Measurements from ENCODE around the gene ABLIM3. TPM values are rescaled to one million over a fixed set of nuclear protein-coding genes. Genes with fewer than 3 reads are reported as not detected.

The ABLIM3 gene
- total and polyA plus RNA-seq, 2 of the 13 experiments (the other 11 are each of a cell fraction or from before 2014, with no cell fraction given) = 0.53 to 6.3 TPM

DNA sequence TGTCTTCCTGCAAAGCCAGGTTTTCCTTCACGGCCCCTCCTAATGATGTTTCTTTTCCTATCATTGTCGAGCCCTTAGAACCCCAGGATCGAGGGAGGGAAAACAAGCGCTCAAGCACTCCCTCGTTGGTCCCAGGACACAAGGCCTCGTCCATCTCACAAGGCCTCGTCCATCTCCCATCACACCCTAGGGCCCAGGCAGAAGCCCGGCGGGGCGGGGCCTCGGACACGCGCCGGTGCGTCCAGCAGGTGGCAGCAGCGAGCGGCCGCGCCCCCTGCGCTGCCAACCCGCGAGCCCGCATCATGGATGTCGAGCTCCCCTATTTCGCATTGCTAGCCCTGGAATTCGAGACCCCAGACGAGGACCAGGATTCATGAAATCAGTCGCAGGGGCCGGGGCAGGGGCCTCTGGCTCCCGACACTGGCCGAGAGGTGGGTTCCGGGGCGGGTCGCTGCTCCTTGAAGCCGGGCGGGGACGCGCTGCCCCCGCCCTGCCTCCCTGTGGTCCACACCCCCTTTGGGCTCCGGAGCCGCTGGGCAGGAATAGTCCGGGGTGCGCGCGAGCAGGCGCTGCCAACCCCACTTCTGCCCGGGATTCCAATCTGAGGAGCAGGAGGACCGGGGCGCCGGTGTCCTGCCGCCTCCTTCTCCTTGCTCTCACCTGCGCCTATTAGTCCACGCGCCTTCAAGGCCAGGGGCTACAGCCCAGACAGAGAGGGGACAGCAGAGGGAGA is at the start of gene ABLIM3 (continued):
- TF ChIP-seq MYPOP (CRISPR knock-in tag; IDR thresholded peaks at IDR 0.05) (0 out of 2 replicates have a peak, but pooled peaks have one; percentile 56), ZNF800 (CRISPR knock-in tag; IDR thresholded peaks at IDR 0.05) (peak; percentile 73; the same call in 1 of the 2 replicates), ZNF121 (CRISPR knock-in tag; IDR thresholded peaks at IDR 0.05) (no peak), ZNF234 (CRISPR knock-in tag; conservative IDR thresholded peaks at IDR 0.05) (no peak), KLF12 (CRISPR knock-in tag; IDR thresholded peaks at IDR 0.05; ENCODE audit: borderline replicate concordance) (peak; percentile 89; the same call in 1 of the 2 replicates), ZSCAN12 (CRISPR knock-in tag; IDR thresholded peaks at IDR 0.05) (peak; percentile 85; the same call in 1 of the 2 replicates), HIC2 (CRISPR knock-in tag; IDR thresholded peaks at IDR 0.05; ENCODE audit: low read depth) (peak; percentile 58; the same call in 1 of the 2 replicates), SAP130 (CRISPR knock-in tag; IDR thresholded peaks at IDR 0.05; ENCODE audit: low read depth) (peak; percentile 37), NRL (CRISPR knock-in tag; IDR thresholded peaks at IDR 0.05; ENCODE audit: borderline replicate concordance) (peak; percentile 68; the same call in 1 of the 2 replicates), SP1 (IDR thresholded peaks at IDR 0.05) (no peak), SP1 (CRISPR knock-in tag; IDR thresholded peaks at IDR 0.05) (peak; percentile 89), MED13 (CRISPR knock-in tag; IDR thresholded peaks at IDR 0.05) (0 out of 2 replicates have a peak, but pooled peaks have one; percentile 26), ZNF547 (CRISPR knock-in tag; IDR thresholded peaks at IDR 0.05) (peak; percentile 84; the same call in 1 of the 2 replicates), ZNF430 (CRISPR knock-in tag; IDR thresholded peaks at IDR 0.05) (no peak), CHD4 (IDR thresholded peaks at IDR 0.05; ENCODE audit: borderline replicate concordance, low read length) (no peak), ZBTB42 (CRISPR knock-in tag; IDR thresholded peaks at IDR 0.05) (no peak), HDAC1 (CRISPR knock-in tag; IDR thresholded peaks at IDR 0.05) (peak; percentile 55), PHF20 (CRISPR knock-in tag; IDR thresholded peaks at IDR 0.05) (no peak), ZNF782 (CRISPR knock-in tag; IDR thresholded peaks at IDR 0.05; ENCODE audit: borderline replicate concordance) (0 out of 2 replicates have a peak, but pooled peaks have one; percentile 46), ISL2 (CRISPR knock-in tag; IDR thresholded peaks at IDR 0.05) (0 out of 2 replicates have a peak, but pooled peaks have one; percentile 32), ZNF546 (CRISPR knock-in tag; conservative IDR thresholded peaks at IDR 0.05) (peak; percentile 72; the same call in 1 of the 2 replicates), MEIS1 (CRISPR knock-in tag; IDR thresholded peaks at IDR 0.05; ENCODE audit: borderline replicate concordance) (0 out of 2 replicates have a peak, but pooled peaks have one; percentile 37), ZSCAN22 (CRISPR knock-in tag; IDR thresholded peaks at IDR 0.05) (0 out of 2 replicates have a peak, but pooled peaks have one; percentile 33)
- TF ChIP-seq, protein P1, sequence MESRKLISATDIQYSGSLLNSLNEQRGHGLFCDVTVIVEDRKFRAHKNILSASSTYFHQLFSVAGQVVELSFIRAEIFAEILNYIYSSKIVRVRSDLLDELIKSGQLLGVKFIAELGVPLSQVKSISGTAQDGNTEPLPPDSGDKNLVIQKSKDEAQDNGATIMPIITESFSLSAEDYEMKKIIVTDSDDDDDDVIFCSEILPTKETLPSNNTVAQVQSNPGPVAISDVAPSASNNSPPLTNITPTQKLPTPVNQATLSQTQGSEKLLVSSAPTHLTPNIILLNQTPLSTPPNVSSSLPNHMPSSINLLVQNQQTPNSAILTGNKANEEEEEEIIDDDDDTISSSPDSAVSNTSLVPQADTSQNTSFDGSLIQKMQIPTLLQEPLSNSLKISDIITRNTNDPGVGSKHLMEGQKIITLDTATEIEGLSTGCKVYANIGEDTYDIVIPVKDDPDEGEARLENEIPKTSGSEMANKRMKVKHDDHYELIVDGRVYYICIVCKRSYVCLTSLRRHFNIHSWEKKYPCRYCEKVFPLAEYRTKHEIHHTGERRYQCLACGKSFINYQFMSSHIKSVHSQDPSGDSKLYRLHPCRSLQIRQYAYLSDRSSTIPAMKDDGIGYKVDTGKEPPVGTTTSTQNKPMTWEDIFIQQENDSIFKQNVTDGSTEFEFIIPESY (CRISPR knock-in tag; IDR thresholded peaks at IDR 0.05) = 0 out of 2 replicates have a peak, but pooled peaks have one; percentile 22
